WERI-Rb-1 (cell line): ENCODE data around the gene HSDL2.

Source experiments
- DNase-seq: peaks from one replicate; pipeline ENCODE4 v3.0.0-alpha.2; 2020
- H3K27ac ChIP-seq: fragments of 250-450 bp; sonication (Bioruptor Pico); 2 replicates; pipeline ENCODE4 v1.5.1; 2020; ENCODE audit warnings: mild to moderate bottlenecking, moderate library complexity
- H3K27me3 ChIP-seq: fragments of 250-450 bp; sonication (Bioruptor Pico); 2 replicates; pipeline ENCODE4 v1.5.1; 2021; ENCODE audit warnings: mild to moderate bottlenecking, low read depth, moderate library complexity; ENCODE audit not compliant: insufficient read depth, severe bottlenecking
- H3K36me3 ChIP-seq: fragments of 250-450 bp; sonication (Bioruptor Pico); 2 replicates; pipeline ENCODE4 v1.5.1; 2020; ENCODE audit warnings: mild to moderate bottlenecking, moderate library complexity
- H3K4me3 ChIP-seq: 2 replicates; pipeline ENCODE4 v1.5.1; 2011; ENCODE audit warnings: low read depth, mild to moderate bottlenecking, control low read depth, low read length
- H3K9me3 ChIP-seq: fragments of 250-450 bp; sonication (Bioruptor Pico); 2 replicates; pipeline ENCODE4 v1.5.1; 2021; ENCODE audit warnings: mild to moderate bottlenecking, moderate library complexity; ENCODE audit not compliant: severe bottlenecking
- CTCF ChIP-seq: IDR thresholded peaks from 2 replicates; pipeline ENCODE4 v1.5.1; 2011; ENCODE audit warnings: low read depth, mild to moderate bottlenecking, control low read depth, inconsistent platforms, low read length

The HSDL2 gene

DNA sequence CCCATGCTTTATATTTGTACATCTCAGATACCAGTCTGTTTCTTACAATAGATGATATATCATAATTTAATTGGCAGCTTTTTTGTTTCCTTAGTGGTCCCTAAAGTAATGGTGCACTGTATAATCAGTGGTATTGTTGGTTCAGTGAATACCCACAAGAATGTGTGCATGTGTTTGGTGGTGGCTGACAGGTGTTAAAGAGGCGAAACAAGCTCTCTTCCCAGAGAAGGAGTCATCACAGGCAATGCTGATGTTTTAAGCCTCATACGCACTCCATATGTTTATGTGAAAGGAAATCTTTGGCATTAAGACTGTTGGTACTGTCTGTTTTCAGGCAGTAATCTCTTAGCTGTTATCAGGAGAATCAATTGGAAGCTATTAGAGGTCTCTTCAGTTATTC is 57.5 kb downstream of the HSDL2 start:
- H3K9me3 ChIP-seq, result no peaks in the 10 kb centered on the region
- H3K27me3 ChIP-seq, result no peaks in the 10 kb centered on the region
- no peak for DNase-seq
- no peak for TF ChIP-seq CTCF
- H3K36me3 ChIP-seq, result no peaks in the 10 kb centered on the region
- H3K4me3 ChIP-seq, result no peak overlapping the region
- H3K27ac ChIP-seq, result no peak overlapping the region

DNA sequence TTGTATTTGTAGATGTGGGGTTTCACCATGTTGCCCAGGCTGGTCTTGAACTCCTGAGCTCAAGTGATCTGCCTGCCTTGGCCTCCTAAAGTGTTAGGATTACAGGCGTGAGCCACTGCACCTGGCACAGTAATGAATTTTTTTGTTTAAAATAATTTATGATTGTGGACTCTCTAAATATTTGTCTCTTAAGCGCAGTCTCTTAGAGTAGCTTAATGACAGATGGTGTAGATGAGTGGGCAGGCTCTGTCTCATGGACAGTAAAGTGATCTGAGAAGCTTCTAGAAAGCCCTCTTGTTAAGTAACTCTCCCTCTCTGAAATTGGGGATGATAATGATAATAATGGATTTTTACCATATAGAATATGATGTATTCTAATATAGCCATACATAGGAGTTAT is 59.3 kb downstream of the HSDL2 start:
- TF ChIP-seq CTCF, result no peak
- H3K27ac ChIP-seq, result no peak overlapping the region
- H3K4me3 ChIP-seq, result no peak overlapping the region
- H3K27me3 ChIP-seq, result no peaks in the 10 kb centered on the region
- no peaks in the 10 kb centered on the region for H3K36me3 ChIP-seq
- no peaks in the 10 kb centered on the region for H3K9me3 ChIP-seq
- DNase-seq, result no peak

DNA sequence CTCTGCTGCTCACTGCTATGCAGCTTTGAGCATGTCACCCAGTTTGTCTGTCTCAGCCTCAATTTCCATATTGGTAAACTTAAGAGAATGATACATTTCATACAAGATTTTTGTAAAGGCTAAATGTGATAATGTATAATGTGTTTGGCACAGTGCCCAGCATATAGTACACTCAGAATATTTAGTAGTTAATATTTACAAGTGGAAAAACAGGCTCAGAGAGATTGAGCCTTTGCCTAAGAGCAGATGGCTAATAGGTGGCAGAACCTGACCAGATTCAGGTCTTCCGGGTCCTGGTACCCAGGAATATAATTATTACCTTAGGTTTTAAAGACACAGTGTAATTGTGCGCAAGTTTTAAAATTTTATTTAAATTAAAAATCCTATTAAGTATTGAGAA is 59.9 kb downstream of the HSDL2 start:
- no peak overlapping the region for H3K27ac ChIP-seq
- TF ChIP-seq CTCF, result no peak
- no peak for DNase-seq
- no peak overlapping the region for H3K4me3 ChIP-seq
- no peaks in the 10 kb centered on the region; the same call in 1 of the 2 replicates for H3K36me3 ChIP-seq
- H3K27me3 ChIP-seq, result no peaks in the 10 kb centered on the region
- no peaks in the 10 kb centered on the region for H3K9me3 ChIP-seq

DNA sequence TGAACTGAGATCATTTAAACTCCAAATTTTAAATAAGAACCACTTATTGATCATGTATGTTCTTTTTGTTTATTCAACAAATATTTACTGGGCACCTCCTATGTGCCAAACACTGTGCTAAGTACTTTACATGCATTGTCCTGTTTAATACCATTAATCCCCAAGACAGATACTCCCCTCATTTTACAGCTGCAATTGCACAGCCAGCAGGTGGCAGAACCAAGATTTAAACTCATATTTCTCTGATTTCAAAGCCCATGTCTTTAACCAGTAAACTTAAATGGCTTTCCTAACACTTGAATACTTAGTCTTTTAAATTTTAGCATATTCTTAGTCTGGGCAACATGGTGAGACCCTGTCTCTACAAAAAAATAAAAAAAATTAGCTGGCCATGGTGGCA is 63.3 kb downstream of the HSDL2 start:
- no peak overlapping the region for H3K27ac ChIP-seq
- peak; percentile 41 for TF ChIP-seq CTCF
- DNase-seq, result peak; percentile 26
- no peaks in the 10 kb centered on the region for H3K27me3 ChIP-seq
- H3K9me3 ChIP-seq, result no peaks in the 10 kb centered on the region
- H3K4me3 ChIP-seq, result no peak overlapping the region
- H3K36me3 ChIP-seq, result peaks cover 2% of the 10 kb centered on the region; the same call in 1 of the 2 replicates

DNA sequence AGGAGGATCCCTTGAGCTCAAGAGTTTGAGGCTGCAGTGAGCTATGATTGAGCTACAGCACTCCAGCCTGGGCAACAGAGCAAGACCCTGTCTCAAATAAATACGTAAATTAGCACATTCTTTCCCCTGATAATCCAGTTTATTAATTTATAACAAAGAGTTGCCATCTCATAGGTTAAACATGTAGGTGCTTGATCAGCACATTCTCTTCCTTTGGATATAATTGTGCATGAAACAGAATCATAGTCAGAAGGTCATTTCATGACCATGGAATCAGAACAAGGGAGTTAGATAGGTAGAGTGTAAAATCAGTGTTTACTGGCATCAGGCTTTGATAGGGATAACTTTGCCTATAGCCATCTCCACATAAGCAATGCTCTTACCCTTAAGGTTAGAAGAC is 63.7 kb downstream of the HSDL2 start:
- TF ChIP-seq CTCF, result no peak
- H3K9me3 ChIP-seq, result no peaks in the 10 kb centered on the region
- no peaks in the 10 kb centered on the region for H3K27me3 ChIP-seq
- H3K27ac ChIP-seq, result no peak overlapping the region
- H3K4me3 ChIP-seq, result no peak overlapping the region
- no peak for DNase-seq
- peaks cover 2% of the 10 kb centered on the region; the same call in 1 of the 2 replicates for H3K36me3 ChIP-seq

DNA sequence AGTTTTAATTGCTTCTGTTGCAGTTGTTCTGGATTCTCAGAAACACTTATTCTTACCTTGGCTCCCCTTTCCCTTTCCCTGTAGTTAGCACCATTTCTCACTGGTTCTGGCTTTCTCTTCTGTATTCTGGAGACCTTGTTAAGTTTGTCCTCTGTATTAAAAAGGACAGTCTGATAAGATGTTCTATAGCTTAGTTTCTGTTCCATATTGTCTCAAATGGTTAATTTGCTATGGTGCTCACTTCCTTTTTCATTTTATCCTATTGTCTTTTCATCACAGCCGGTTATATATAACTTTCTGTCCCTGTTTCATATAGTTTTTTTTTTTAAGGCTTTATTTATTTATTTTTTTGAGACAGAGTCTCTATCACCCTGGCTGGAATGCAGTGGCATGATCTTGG is 65.3 kb downstream of the HSDL2 start:
- no peak overlapping the region for H3K27ac ChIP-seq
- no peaks in the 10 kb centered on the region for H3K9me3 ChIP-seq
- H3K27me3 ChIP-seq, result no peaks in the 10 kb centered on the region
- H3K4me3 ChIP-seq, result no peak overlapping the region
- no peak for DNase-seq
- H3K36me3 ChIP-seq, result peaks cover 2% of the 10 kb centered on the region; the same call in 1 of the 2 replicates
- no peak for TF ChIP-seq CTCF
